ENCODE data around the gene PGA4. TPM values are rescaled to one million over a fixed set of nuclear protein-coding genes. Genes with fewer than 3 reads are reported as not detected.
"Not testable (repeated sequence)": the region's sequence is repeated elsewhere in the genome, so short reads cannot be mapped to it uniquely, and the experiment has no call there.

PGA4 gene
- total RNA-seq: 1 to 10 TPM in 1 of 4 donors, under 1 TPM in 1, not detected in 2; 0.57 to 1.4 TPM
- 1 to 10 TPM in 1 of 3 donors, under 1 TPM in 2; 0.08 to 1.1 (median 0.48) TPM for polyA plus RNA-seq
- long read RNA-seq, donor 1: 0 reads
- long read RNA-seq, donor 2: 0 reads

DNA sequence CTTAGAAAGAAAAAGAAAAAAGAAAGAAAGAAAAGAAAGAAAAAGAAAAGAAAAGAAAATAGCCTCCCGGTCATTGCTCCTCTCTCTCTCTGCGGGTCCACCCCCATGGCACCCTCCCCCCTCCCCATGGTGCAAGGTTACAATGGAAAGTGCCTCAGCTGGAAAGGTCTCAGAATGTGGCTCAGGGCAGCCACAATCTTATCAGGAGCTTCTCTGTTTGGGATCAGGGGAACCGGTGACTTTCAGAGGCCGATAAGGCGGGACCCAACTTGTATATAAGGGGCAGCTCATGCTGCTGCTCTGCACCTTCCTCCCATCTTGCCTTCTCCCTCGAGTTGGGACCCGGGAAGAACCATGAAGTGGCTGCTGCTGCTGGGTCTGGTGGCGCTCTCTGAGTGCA, at the start of gene PGA4:
Gene PGA4, plus strand, starts transcription at position 301 of the 400 bp plus-strand sequence. Its CDS starts 54 bp downstream, at position 355.
- H3K4me3 ChIP-seq; DNase-seq; ATAC-seq; H3K9me3 ChIP-seq; H3K4me1 ChIP-seq; H3K27me3 ChIP-seq (ENCODE audit: insufficient read depth in 3 of 3, low read length in 2 of 3); intact Hi-C loops (cut with DNase I); H3K27ac ChIP-seq; H3K36me3 ChIP-seq (ENCODE audit: insufficient read depth in 1 of 2, low read depth in 1 of 2): not testable (repeated sequence)
- WGBS, 3 donors: no CpG with 5 or more reads among the region's 8 CpGs

DNA sequence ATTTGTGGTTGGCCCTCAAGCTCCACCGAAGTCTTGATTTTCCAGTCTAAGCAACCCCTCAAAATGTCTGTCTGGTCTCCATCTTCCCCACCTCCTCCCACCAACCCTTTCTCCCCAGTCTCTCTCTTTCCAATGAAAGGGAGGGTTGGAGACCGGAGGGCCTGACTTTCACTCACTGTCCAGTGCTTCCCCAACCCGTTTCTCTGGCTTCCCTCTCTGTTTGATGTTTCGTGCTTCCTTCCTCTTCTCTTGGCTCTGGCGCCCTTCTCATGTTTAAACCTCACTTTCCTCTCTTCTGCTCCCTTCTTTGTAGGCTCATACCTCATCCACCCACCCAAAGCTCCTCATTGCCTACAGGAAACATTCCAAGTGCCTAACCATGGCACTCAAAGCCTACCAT, 49.8 kb upstream of the PGA4 start:
- H3K4me1 ChIP-seq: no peaks in the 10 kb centered on the region
- no peak overlapping the region for H3K27ac ChIP-seq
- intact Hi-C loops (cut with DNase I): no loop called here

GRCh38 chr11:61172888-61173287, 49.3 kb upstream of the PGA4 start:
- no peak overlapping the region for H3K4me3 ChIP-seq
- no peaks in the 10 kb centered on the region for H3K27me3 ChIP-seq (ENCODE audit: insufficient read depth in 3 of 3, low read length in 2 of 3)
- no peak for DNase-seq
- intact Hi-C loops (cut with DNase I): no loop called here
- no peaks in the 10 kb centered on the region for H3K36me3 ChIP-seq (ENCODE audit: insufficient read depth in 1 of 2, low read depth in 1 of 2)
- WGBS, 3 donors: 88 to 92% (median 90%) methylated on average over 3 of the region's 3 CpGs
- no peak for ATAC-seq
- no peaks in the 10 kb centered on the region for H3K4me1 ChIP-seq
- no peaks in the 10 kb centered on the region for H3K9me3 ChIP-seq
- TF ChIP-seq, protein P1, sequence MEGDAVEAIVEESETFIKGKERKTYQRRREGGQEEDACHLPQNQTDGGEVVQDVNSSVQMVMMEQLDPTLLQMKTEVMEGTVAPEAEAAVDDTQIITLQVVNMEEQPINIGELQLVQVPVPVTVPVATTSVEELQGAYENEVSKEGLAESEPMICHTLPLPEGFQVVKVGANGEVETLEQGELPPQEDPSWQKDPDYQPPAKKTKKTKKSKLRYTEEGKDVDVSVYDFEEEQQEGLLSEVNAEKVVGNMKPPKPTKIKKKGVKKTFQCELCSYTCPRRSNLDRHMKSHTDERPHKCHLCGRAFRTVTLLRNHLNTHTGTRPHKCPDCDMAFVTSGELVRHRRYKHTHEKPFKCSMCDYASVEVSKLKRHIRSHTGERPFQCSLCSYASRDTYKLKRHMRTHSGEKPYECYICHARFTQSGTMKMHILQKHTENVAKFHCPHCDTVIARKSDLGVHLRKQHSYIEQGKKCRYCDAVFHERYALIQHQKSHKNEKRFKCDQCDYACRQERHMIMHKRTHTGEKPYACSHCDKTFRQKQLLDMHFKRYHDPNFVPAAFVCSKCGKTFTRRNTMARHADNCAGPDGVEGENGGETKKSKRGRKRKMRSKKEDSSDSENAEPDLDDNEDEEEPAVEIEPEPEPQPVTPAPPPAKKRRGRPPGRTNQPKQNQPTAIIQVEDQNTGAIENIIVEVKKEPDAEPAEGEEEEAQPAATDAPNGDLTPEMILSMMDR (IDR thresholded peaks at IDR 0.05): no peak
- no peak overlapping the region for H3K27ac ChIP-seq

More for the DNA sequence above, 49.8 kb upstream of the PGA4 start:
- ATAC-seq (no peak), DNase-seq (no peak)
- Histone ChIP-seq H3K36me3 (ENCODE audit: insufficient read depth in 1 of 2, low read depth in 1 of 2) (no peaks in the 10 kb centered on the region), H3K27me3 (ENCODE audit: insufficient read depth in 3 of 3, low read length in 2 of 3) (no peaks in the 10 kb centered on the region), H3K9me3 (no peaks in the 10 kb centered on the region), H3K4me3 (no peak overlapping the region)
- WGBS, 3 donors: 60 to 70% (median 63%) methylated on average over 5 of the region's 5 CpGs
- TF ChIP-seq, protein P1 (IDR thresholded peaks at IDR 0.05): no peak

GRCh38 chr11:61173456-61173855, 48.7 kb upstream of the PGA4 start:
- H3K4me1 ChIP-seq: no peaks in the 10 kb centered on the region
- no peaks in the 10 kb centered on the region for H3K36me3 ChIP-seq (ENCODE audit: insufficient read depth in 1 of 2, low read depth in 1 of 2)
- WGBS, 3 donors: 52 to 66% (median 58%) methylated on average over 4 of the region's 4 CpGs
- no peaks in the 10 kb centered on the region for H3K9me3 ChIP-seq
- TF ChIP-seq, protein P1 (IDR thresholded peaks at IDR 0.05): peak; percentile 15
- ATAC-seq (no peak), DNase-seq (no peak)
- H3K27ac ChIP-seq: no peak overlapping the region
- H3K4me3 ChIP-seq: no peak overlapping the region
- intact Hi-C loops (cut with DNase I): no loop called here
- H3K27me3 ChIP-seq (ENCODE audit: insufficient read depth in 3 of 3, low read length in 2 of 3): no peaks in the 10 kb centered on the region

GRCh38 chr11:61174273-61174672, 47.9 kb upstream of the PGA4 start:
- no peaks in the 10 kb centered on the region for H3K36me3 ChIP-seq (ENCODE audit: insufficient read depth in 1 of 2, low read depth in 1 of 2)
- TF ChIP-seq, protein P1 (IDR thresholded peaks at IDR 0.05): no peak
- H3K27ac ChIP-seq: no peak overlapping the region
- DNase-seq (no peak), ATAC-seq (no peak)
- intact Hi-C loops (cut with DNase I): no loop called here
- no peaks in the 10 kb centered on the region for H3K27me3 ChIP-seq (ENCODE audit: insufficient read depth in 3 of 3, low read length in 2 of 3)
- H3K4me3 ChIP-seq: no peak overlapping the region
- H3K9me3 ChIP-seq: no peaks in the 10 kb centered on the region
- 75 to 76% (median 75%) methylated on average over 6 of the region's 6 CpGs for WGBS, 3 donors
- H3K4me1 ChIP-seq: no peaks in the 10 kb centered on the region
